NCI-H146 treated with DMSO at 0.1 percent for 48 hours (cell line): ENCODE measurements around the gene USP15.
A peak's percentile ranks its signal among the peaks of the same experiment; 100 is the strongest.
"Not testable (repeated sequence)": the region's sequence is repeated elsewhere in the genome, so short reads cannot be mapped to it uniquely, and the experiment has no call there.

Experiments used
- DNase-seq: peaks from one replicate; lab custom pipeline; 2025; ENCODE audit not compliant: unreplicated experiment; lab: John Stamatoyannopoulos, UW

USP15 gene

GRCh38 chr12:62438098-62438692, 178.0 kb downstream of the USP15 start:
- DNase-seq, result peak; percentile 20

GRCh38 chr12:62446754-62447452, 186.7 kb downstream of the USP15 start:
- DNase-seq, result no peak

DNA sequence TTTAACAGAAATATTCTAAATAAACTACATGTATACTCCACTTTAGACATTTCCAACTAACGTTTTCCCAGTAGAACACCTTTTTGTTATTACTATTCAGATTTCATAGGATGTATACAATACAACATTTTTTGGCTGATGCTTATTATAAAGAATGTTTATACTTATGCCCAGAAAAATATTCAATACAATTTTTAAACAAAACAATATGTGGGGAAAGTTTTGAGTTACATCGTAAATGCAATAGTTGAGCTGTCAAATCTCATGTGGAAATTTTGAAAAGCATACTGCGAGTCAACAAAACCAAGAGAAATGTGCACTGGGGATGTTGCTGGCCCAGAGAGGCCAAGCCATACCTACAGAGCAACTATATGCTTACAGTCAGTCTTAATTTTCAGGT, 188.2 kb downstream of the USP15 start:
- DNase-seq, result no peak

DNA sequence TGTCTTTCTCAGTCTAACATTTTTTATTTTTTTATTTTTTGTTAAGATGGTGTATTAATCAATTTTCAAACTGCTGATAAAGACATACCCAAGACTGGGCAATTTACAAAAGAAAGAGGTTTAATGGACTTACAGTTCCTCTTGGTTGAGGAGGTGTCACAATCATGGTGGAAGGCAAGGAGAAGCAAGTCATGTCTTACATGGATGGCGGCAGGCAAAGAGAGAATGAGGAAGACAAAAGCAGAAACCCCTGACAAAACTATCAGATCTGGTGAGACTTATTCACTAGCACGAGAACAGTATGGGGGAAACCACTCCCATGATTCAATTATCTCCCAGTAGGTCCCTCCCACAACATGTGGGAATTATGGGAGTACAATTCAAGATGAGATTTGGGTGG, 195.2 kb downstream of the USP15 start:
- DNase-seq, result not testable (repeated sequence)

- DNase-seq, result no peak
These were observed 198.4 kb downstream of the USP15 start for GRCh38 chr12:62458626-62459025.

DNA sequence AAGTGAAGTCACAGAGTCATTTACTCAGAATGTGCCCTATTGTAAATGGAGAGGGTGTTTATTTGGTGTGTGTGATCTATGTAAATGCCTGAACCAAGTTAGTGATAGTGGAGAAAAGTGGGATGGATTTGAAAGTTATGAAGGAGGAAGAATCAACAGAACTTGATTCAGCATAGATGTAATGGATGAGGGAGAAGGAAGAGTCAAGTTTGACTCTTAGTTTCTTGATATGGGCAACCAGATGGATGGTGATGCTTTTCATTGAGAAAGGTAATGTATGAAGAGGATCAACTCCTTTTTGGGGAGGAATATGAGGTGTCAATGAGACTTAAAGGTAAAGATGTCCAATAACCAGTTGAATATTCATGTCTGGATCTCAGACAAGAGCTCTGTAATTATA, 199.8 kb downstream of the USP15 start:
- DNase-seq, result no peak

GRCh38 chr12:62461171-62461837, 201.1 kb downstream of the USP15 start:
- DNase-seq, result not testable (repeated sequence)

- DNase-seq, result not testable (repeated sequence)
These were observed 203.0 kb downstream of the USP15 start for GRCh38 chr12:62463252-62463651.
